Endothelial cell (in vitro differentiated cells): ENCODE results near the gene UNKL. TPM values are rescaled to one million over a fixed set of nuclear protein-coding genes. Genes with fewer than 3 reads are reported as not detected.

Experiments used
- DNase-seq: peaks from one replicate; pipeline ENCODE4 v3.0.0; 2021; ENCODE audit warnings: low spot score
- H3K27ac Mint-ChIP-seq: one replicate; pipeline ENCODE4 v1.8.0; 2021; ENCODE audit warnings: mixed read lengths, inconsistent platforms; ENCODE audit not compliant: unreplicated experiment
- H3K27me3 Mint-ChIP-seq: one replicate; pipeline ENCODE4 v1.8.0; 2021; ENCODE audit warnings: mild to moderate bottlenecking, moderate library complexity, mixed read lengths, inconsistent platforms; ENCODE audit not compliant: unreplicated experiment
- H3K36me3 Mint-ChIP-seq: one replicate; pipeline ENCODE4 v1.8.0; 2021; ENCODE audit warnings: mild to moderate bottlenecking, low read depth, mixed read lengths, inconsistent platforms; ENCODE audit not compliant: unreplicated experiment
- H3K4me1 Mint-ChIP-seq: one replicate; pipeline ENCODE4 v1.8.0; 2021; ENCODE audit warnings: mild to moderate bottlenecking, mixed read lengths, inconsistent platforms; ENCODE audit not compliant: unreplicated experiment
- H3K4me3 Mint-ChIP-seq: one replicate; pipeline ENCODE4 v1.8.0; 2021; ENCODE audit warnings: mild to moderate bottlenecking, mixed read lengths, inconsistent platforms; ENCODE audit not compliant: unreplicated experiment
- H3K9me3 Mint-ChIP-seq: one replicate; pipeline ENCODE4 v1.8.0; 2021; ENCODE audit warnings: mixed read lengths, inconsistent platforms; ENCODE audit not compliant: unreplicated experiment
- CTCF ChIP-seq: fragments of 200-600 bp; sonication (generic); IDR thresholded peaks from one replicate; pipeline ENCODE4 v1.5.0; 2021; ENCODE audit warnings: antibody characterized with exemption; ENCODE audit not compliant: unreplicated experiment
- total RNA-seq: library from RNA; stranded (reverse); fragmentation: NEBNext Ultra II Directional; extraction: Animal tissue kit (Norgen Biotek cat#: 25700); gene quantifications from one replicate; pipeline ENCODE4 v1.2.1, GENCODE V29; 2021; ENCODE audit not compliant: unreplicated experiment

The UNKL gene
- total RNA-seq, 1 donor from 2014 or later, result 30.3 TPM

- Mint-ChIP-seq H3K27ac (no peak overlapping the region), H3K4me1 (no peaks in the 10 kb centered on the region), H3K9me3 (no peaks in the 10 kb centered on the region), H3K4me3 (no peak overlapping the region), H3K36me3 (peaks cover 12% of the 10 kb centered on the region), H3K27me3 (peaks cover 9% of the 10 kb centered on the region)
- no peak for DNase-seq
- TF ChIP-seq CTCF, result no peak
Observed at GRCh38 chr16:1361685-1362360, 52.7 kb downstream of the UNKL start.

GRCh38 chr16:1357906-1358566 lies 56.5 kb downstream of the UNKL start:
- no peak overlapping the region for H3K27ac Mint-ChIP-seq
- peaks cover 12% of the 10 kb centered on the region for H3K36me3 Mint-ChIP-seq
- H3K9me3 Mint-ChIP-seq, result no peaks in the 10 kb centered on the region
- H3K4me1 Mint-ChIP-seq, result peaks cover 6% of the 10 kb centered on the region
- H3K27me3 Mint-ChIP-seq, result peaks cover 20% of the 10 kb centered on the region
- no peak overlapping the region for H3K4me3 Mint-ChIP-seq
- no peak for DNase-seq
- no peak for TF ChIP-seq CTCF

GRCh38 chr16:1356061-1356900 lies 58.2 kb downstream of the UNKL start:
- Mint-ChIP-seq H3K27ac (no peak overlapping the region), H3K27me3 (peaks cover 26% of the 10 kb centered on the region), H3K36me3 (peaks cover 19% of the 10 kb centered on the region), H3K4me1 (peaks cover 13% of the 10 kb centered on the region), H3K4me3 (no peak overlapping the region), H3K9me3 (no peaks in the 10 kb centered on the region)
- DNase-seq, result no peak
- no peak for TF ChIP-seq CTCF

GRCh38 chr16:1355591-1355990 lies 58.9 kb downstream of the UNKL start:
- Mint-ChIP-seq H3K9me3 (no peaks in the 10 kb centered on the region), H3K27me3 (peaks cover 31% of the 10 kb centered on the region), H3K27ac (no peak overlapping the region), H3K36me3 (peaks cover 19% of the 10 kb centered on the region), H3K4me3 (no peak overlapping the region), H3K4me1 (peaks cover 19% of the 10 kb centered on the region)
- DNase-seq, result no peak
- no peak for TF ChIP-seq CTCF
